Stimulated activated CD4-positive, alpha-beta T cell treated with anti-CD3 and anti-CD28 coated beads, Interleukin-12 subunit alpha, Interleukin-12 subunit beta, amount 100 ng/mL, for 4 hours (primary cell): ENCODE measurements around the gene PARD6B.
"Not testable (repeated sequence)": the region's sequence is repeated elsewhere in the genome, so short reads cannot be mapped to it uniquely, and the experiment has no call there.

Experiments
- DNase-seq: peaks from one replicate; pipeline ENCODE4 v3.0.0-alpha.2; 2020

PARD6B gene

DNA sequence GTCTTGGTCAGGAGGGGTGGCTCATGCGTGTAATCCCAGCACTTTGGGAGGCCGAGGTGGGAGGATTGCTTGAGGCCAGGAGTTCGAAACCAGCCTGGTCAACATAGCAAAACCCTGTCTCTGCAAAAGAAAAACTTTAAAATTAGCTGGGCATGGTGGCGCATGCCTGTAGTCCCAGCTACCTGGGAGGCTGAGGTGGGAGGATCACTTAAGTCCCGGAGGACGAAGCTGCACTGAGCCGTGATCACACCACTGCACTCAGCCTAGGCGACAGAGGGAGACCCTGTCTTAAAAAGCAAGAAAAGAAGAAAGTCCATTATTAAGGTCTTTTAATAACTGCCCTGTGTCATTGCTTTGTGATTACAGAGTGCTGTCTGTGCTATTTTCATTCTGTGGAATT lies 47.6 kb downstream of the PARD6B start:
- not testable (repeated sequence) for DNase-seq

DNA sequence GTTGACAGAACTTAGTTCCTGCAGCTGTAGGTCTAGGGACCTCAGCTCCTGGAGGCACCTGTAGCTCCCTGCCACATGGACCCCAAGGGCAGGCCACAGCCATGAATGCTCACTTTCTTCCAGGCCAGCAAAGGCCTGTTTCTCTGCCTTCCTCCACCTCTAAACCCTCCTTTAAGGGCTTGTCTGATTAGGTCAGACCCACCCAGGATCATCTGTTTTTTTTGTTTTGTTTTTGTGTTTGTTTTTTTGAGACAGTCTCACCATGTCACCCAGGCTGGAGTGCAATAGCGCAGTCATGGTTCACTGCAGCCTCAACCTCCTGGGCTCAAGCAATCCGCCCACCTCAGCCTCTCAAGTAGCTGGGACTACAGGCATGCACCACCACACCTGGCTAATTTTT lies 52.0 kb downstream of the PARD6B start:
- DNase-seq = no peak

DNA sequence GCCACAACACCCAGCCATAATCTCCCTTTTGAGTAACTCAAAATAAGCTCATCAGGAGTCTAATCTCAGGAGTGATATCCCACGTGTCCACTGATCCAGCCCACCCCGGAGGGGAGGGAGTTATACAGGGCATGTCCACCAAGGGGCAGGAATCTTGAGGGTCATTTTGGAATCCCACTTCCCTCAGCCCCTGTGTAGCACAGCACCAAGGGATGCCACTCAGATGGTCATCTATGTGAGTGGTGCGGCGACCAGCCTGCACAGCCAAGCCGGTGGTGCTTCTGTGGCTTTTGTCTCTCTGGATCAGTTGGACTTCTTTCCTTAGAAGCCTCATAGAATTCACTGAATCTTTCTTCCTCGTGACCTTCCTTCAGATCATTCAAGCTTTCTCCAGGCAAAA lies 52.5 kb downstream of the PARD6B start:
- DNase-seq = no peak

DNA sequence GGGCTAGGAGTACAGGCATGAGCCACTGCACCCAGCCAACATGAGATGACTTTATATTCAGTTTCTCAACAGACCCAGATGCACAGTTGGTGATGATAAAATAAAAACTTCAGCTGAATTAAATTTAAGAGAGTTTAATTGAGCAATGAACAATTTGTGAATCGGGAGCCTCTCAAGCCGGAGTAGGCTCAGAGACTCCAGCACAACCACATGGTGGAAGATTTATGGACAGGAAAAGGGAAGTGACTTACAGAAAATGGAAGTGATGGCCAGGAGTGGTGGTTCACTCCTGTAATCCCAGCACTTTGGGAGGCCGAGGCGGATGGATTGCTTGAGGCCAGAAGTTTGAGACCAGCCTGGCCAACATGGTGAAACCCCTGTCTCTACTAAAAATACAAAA lies 53.1 kb downstream of the PARD6B start:
- DNase-seq = no peak

DNA sequence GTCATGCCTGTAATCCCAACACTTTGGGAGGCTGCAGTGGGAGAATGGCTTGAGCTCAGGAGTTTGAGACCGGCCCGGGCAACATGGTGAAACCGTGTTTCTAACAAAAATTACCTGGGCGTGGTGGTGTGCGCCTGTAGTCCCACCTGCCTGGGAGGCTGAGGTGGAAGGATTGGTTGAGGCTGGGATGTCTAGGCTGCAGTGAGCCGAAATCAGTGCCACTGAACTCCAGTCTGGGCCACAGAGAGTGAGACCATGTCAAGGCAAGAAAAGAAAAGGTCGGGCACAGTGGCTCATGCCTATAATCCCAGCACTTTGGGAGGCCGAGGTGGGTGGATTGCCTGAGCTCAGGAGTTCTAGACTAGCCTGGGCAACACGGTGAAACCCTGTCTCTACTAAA lies 55.3 kb downstream of the PARD6B start:
- DNase-seq = no peak

DNA sequence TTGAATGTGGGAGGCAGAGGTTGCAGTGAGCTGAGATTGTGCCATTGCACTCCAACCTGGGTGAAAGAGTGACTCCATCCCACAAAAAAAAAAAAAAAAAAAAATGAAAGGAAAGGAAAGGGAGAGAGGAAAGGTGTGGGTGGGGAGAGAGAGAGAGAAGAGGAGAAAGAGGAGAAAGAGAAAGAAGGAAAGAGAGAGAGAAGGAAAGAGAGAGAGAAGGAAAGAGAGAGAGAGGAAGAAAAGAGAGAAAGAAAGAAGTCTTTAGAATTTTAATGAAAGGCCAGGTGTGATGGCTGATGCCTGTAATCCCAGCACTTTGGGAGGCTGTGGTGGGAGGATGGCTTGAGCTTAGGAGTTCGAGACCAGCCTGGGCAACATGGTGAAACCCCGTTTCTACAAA lies 55.8 kb downstream of the PARD6B start:
- DNase-seq = no peak

DNA sequence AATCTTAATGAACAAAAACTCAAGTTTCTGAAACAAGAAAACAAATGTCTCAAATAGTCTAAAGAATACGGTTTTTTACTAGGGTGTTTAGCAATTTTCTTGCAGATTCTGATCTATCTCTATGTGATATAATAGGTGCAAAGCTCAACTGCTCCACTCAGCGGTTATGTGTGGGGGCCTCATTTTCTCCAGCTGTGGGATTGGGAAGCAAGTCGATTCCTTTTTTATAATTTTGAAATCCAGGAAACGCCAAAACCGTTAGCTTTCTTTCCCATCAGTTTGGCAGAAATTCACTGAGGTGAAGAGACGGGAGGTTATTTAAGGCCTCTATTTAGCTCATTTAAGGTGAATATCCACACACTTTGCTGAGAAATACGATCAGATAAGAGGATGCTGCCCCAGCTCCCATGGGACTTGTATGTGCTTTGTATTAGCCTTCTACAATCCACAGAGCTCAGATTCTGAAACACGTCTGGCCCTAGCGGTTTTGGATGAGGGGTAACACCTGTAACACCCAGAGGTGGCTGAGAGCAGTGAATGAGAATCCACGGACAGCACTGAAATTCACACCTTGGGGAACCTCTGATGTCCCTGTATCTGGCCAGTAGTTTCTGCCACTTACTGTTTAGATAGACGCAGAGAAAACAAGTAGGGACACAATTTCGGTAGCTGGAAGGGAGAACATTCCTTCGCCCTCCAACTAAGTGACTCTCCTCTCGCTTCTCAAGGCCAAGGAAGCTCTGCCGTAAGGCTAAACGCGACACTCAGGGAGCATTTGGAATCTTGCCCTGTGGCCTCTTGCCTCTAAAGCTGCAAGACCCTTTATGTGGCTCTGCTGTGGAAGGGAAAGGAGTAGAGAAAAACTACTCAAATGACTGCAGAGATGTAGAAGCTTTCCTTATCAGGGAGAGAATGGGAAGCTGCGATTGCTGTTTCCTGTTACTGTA lies 56.9 kb downstream of the PARD6B start:
- no peak for DNase-seq

DNA sequence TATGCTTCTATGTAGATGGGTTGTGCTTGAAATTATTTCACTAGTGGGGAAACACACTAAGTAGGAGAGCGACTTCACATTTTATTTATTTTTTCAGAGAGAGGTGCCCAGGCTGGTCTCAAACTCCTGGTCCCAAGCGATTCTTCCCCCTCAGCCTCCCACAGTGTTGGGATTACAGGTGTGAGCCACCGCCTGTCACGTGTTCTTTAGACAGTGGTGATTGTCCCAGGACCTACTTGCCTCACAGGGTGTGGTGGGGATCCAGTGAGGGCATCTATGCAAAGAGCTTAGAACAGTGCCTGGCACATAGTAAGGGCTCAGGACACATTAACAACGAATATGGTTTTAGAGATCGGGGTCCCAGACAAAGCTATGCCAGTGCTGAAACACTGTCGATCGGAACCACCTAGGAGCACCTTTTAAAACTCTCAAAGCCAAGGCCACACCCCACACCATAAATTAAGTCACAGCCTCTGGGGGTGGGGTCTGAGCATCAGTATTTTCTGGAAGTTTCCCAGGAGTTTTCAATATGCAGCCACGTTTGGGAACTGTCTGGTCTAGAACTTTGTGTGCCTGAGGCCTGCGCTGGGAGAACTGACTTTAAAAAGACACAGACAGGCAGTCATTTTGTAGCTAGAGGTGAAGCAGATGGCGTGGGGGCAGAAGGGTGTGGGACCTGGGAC lies 58.7 kb downstream of the PARD6B start:
- no peak for DNase-seq

DNA sequence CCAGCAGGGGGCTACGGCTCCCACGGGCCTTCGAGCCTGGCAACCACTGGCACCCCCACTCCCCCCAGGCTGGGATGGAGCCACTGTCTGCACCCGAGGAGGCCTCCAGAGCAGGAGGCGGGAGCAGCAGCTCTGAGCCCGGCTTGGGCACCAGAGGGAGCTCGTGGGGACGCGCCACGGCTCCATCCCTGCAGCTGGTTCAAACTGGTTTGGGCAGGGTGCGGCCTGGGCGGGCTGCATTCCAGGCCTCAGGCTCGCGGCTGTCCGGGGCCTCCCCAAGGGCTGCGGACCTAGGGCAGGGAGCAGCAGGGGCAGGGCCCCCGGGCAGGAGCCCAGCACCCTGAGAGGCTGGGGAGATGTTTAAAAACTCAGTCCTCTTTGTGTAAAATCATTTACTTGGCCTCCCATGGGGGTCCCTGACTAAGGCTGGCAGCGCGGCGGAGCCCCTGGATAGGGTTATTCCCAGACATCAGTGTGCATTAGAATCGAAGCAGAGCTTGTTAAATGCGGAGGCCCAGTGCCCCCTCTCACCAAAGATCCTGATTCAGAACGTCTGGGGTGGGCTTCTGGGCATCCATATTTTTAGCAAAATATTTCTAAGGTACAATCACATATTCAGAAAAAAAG lies 59.4 kb downstream of the PARD6B start:
- DNase-seq = peak; percentile 81

DNA sequence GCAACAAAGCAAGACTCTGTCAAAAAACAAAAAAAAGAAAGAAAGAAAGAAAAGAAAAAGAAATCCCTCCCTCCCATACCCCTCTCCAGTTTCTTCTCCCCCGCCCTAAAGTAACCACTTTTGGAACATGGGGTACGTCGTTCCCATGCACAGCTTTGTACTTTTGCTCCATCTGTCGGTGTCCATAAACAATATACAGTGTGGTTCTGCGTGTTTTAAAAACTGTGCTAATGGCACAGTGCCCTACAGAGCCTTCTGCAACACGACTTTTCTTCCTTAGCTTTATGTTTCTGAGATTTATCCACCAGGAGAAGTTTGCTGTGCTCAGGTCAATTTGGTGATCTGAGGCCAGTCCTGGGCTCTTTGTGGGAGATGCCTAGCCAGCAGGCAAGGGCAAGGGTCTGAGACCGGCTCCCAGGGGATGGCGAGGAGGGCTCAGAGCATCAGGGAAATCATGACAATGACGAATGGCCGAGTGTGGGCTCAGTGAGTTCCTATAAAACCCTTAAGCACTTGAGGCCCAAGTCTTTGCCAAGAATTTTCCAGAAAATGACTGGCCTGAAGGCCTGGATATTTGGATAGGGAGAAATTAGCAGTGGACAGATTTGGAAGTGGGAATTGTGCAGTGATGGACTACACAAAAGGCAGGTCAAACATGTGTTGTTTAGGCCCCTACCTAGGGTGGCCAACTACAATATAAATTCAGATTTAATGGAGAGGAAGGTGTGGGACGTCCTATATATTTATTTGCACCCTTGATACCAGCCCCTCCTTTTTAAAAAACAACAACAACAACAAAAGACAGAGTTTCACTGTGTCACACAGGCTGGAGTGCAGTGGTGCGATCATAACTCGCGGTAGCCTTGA lies 61.6 kb downstream of the PARD6B start:
- no peak for DNase-seq

DNA sequence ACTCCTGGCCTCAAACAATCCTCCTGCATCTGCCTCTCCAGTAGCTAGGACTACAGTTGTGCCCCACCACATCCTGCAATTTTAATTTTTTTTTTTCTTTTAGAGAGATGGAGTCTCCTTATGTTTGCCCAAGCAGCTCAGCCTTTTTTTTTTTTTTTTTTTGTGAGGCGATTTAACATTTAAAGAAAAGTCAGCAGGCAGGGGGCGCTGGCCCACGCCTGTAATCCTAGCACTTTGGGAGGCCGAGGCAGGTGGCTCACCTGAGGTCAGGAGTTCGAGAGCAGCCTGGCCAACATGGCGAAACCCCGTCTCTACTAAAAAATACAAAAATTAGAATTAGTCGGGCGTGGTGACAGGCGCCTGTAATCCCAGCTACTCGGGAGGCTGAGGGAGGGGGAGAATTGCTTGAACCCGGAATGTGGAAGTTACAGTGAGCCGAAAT lies 62.2 kb downstream of the PARD6B start:
- peak; percentile 33 for DNase-seq

DNA sequence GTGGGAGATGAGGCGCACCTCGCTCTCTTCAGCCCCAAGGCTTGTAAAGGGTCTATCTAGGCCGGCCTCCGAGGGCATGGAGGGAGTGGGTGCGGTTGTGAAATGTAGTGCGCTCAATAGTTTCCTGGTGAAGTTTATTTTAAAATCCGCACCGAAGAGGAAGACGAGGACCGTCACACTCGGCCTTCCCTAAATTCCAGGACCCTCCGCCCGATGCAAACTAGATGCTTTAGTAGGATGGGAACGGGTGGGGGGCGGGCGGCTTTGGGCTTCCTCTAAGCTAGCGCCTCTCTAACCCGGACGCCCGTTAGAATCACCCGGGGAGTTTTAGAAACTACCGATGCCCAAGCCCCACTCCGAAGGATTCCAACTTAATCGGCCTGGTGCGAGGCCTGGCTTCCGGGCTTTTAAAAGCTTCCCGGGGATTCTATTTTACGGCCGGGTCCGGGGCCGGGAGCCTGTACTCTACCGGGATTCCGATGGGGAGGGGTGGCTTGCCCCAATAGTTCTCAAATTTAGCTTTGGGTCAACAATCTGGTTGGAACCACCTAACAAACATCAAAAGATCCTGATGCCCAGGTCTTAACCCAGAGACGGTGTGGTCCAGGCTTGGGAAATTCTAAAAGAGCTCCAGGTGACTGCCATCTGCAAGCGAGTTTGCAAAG lies 62.9 kb downstream of the PARD6B start:
- DNase-seq = no peak

DNA sequence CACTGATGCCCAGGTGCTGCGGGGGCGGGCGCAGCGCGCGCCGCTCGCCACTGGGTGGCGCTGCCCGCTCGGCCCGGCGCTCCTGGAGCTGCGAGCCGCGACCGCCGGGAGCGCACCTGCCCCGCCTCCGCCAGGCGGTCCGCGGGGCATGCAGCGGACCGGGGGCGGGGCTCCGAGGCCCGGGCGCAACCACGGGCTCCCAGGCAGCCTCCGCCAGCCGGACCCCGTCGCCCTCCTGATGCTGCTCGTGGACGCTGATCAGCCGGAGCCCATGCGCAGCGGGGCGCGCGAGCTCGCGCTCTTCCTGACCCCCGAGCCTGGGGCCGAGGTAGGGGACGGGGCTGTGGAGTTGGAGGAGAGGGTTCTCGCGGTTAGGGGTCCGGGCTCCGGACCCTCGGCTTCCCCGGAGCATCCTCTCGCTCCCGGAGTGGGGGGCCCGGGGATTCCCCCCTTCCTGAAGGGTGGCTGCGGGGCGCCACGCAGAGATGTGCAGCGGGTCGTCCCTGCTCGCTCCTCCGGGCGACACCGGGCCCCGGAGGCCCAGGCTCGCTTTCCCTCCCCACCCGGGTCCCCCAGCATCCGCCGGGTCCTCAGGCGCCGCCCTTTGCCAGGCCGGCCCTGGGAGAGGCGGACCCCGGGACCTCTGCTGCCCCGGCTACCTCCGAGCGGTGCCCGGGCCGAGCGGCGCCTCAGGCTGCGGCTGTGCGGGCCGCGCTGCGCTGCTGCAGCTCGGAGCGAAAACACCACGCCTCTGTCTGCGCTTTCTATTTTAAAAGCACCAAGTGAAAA lies 63.7 kb downstream of the PARD6B start, which contains the start of gene BCAS4:
Gene BCAS4 (plus strand): TSS at position 216 of the 789 bp plus-strand sequence. CDS start 23 bp downstream, at position 239.
- DNase-seq = peak; percentile 80

DNA sequence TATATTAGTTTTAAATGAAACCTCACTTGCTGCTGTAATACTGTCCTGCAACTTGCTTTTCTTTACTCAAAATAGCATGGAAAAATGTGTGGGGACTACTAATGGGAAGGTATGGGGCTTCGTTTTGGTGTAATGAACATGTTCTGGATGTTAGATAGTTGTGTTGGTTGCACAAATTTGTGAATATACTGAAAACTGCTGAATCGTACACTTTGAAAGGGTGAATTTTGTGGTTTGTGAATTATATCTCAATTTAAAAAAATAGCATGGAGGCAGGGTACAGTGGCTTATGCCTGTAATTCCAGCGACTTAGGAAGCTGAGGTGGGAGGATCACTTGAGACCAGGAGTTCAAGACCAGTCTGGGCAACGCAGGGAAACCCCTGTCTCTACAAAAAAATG lies 65.8 kb downstream of the PARD6B start:
- no peak for DNase-seq

DNA sequence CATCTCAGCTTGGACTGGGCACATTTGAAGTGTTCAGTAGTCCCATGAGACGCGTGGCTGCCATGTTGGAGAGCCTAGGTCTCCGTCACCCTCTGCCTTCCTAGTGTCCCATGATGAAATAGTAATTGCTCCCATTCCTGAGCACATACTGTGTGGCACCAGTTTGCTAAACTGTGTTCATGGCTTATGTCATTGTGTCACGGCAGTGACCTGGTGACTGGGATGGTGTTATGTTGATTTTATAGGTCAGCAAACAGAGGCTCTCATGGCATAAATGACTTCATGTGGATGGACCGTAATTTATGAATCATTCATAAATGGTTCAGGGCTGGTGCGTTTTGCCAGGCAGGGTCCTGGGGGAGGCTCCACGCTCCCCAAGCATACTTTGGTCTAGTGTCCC lies 67.3 kb downstream of the PARD6B start:
- no peak for DNase-seq

DNA sequence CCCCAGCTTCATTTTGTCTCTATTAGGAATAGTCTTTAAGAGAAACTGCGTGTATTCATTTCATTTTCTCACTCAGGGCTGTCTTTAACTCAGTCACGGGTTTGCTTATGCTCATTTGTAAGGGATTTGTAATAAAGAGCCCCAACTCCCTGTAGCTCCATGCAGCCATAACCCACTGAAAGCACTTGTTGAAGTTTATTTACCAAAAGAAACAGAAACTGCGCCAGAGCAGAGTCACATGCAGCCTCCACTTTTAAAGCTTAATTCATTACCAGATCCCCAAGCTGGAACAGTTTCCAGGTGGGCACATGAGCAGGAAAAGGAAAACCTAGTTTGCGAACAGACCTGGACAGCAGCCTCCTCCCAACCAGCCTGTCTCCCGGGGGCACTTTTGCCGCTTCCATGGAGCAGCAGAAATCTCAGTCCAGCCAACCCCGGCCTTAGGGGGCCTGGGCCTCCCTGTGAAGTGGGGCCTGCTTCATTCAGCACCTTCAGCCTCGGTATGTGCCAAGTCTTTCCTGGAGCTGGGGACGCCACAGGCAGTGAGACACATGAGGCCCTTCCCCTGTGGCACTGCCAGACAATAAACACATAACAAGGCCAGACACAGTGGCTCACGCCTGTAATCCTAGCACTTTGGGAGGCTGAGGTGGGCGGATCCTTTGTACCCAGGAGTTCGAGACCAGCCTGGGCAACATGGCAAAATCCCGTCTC lies 68.0 kb downstream of the PARD6B start:
- no peak for DNase-seq

DNA sequence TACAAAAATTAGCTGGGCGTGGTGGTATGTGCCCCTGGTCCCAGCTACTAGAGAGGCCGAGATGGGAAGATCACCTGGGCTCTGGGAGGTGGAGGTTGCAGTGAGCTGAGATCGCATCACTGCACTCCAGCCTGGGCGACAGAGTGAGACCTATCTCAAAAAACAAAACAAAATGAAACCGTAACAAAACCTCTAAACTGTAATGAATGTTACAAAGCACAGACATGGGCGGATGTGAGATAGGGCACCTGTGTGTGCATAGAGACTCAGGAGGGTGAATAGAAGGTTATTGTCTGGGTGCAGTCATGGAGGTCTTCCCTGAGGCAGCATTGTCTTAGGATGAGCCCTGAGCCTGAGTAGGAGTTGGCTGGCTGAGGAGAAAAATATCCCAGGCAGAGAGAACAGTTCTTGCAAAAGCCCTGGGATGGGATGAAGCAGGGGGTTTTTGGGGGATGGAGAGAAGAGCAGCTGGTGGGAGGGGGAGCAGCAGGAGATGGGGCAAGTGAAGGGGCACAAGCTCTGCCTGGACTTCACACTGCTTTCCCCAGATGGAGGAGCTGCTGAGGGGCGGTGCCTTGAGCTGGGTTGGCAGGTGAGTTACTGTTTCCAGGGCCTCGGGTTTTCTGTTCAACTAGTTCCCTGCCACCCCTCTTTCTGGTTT lies 68.6 kb downstream of the PARD6B start:
- no peak for DNase-seq

DNA sequence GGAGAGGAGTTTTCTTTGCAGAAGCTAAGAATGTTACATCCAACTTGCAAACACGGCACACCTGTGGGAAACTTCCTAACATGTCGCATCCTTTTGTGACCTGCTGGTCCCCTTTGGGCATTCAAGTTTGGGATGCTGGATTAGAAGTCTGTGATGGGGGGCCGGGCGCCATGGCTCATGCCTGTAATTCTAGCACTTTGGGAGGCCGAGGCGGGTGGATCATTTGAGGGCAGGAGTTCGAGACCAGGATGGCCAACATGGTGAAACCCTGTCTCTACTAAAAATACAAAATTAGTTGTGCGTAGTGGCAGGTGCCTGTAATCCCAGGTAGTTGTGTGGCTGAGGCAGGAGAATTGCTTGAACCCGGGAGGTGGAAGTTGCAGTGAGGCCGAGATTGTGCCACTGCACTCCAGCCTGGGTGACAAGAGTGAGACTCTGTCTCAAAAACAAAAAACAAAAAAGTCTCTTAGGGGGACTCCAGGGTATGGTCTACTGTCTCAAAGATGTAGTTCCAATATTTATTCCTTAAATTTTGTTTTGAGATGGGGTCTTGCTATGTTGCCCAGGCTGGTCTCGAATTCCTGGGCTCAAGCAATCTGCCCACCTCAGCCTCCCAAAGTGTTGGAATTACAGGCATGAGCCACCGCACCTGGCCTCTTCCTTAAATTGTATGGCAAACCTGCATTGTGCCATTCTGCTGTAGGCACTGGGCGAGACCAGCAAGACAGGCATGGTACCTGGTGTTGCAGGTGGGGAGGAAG lies 69.8 kb downstream of the PARD6B start:
- not testable (repeated sequence) for DNase-seq

DNA sequence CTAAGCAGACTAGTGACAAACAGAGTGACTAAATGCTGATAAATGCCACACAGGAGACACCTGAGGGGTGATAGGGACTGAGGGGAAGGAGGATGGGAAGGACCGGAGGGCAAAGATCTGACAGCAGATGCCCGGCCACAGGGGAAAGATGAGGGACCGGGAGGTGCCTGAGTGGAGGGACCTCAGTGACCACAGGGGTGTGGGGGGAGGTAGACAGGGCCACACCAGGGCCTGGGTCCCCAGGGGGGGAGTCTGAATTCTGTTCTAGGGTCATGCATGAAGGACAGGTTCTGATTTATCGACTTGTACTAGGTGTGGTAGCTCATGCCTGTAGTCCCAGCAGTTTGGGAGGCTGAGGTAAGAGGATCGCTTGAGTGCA lies 70.4 kb downstream of the PARD6B start:
- no peak for DNase-seq
